Activated naive CD4-positive, alpha-beta T cell treated with anti-CD3 and anti-CD28 coated beads, Interleukin-2, amount 10 ng/mL, durations not matched to agents 7 days and 5 days (primary cell): ENCODE measurements around the gene GNAZ.

Source experiments
- CTCF ChIA-PET: fragments of 350-600 bp; sonication (Branson Sonifier 250); formaldehyde crosslinking; loops from one replicate; lab custom pipeline; 2021; ENCODE audit warnings: antibody characterized with exemption; lab: Charles Lee
- DNase-seq: peaks from one replicate; pipeline ENCODE4 v3.0.0-alpha.2; 2020
- H3K27ac Mint-ChIP-seq: one replicate; pipeline ENCODE4 v1.8.0; 2021; ENCODE audit warnings: mild to moderate bottlenecking, moderate library complexity, mixed read lengths
- H3K27me3 Mint-ChIP-seq: one replicate; pipeline ENCODE4 v1.8.0; 2021; ENCODE audit warnings: mild to moderate bottlenecking, mixed read lengths
- H3K36me3 Mint-ChIP-seq: one replicate; pipeline ENCODE4 v1.8.0; 2021; ENCODE audit warnings: mixed read lengths
- H3K4me1 Mint-ChIP-seq: one replicate; pipeline ENCODE4 v1.8.0; 2021; ENCODE audit warnings: mixed read lengths
- H3K4me3 Mint-ChIP-seq: one replicate; pipeline ENCODE4 v1.8.0; 2021; ENCODE audit warnings: mild to moderate bottlenecking, moderate library complexity, mixed read lengths
- H3K9me3 Mint-ChIP-seq: one replicate; pipeline ENCODE4 v1.8.0; 2021; ENCODE audit warnings: mixed read lengths

Gene GNAZ

GRCh38 chr22:23073526-23074229 is 3.4 kb downstream of the GNAZ start:
- H3K4me3 Mint-ChIP-seq, result no peak overlapping the region
- CTCF ChIA-PET, result no interaction called here
- H3K4me1 Mint-ChIP-seq, result peaks cover 7% of the 10 kb centered on the region
- H3K9me3 Mint-ChIP-seq, result no peaks in the 10 kb centered on the region
- H3K36me3 Mint-ChIP-seq, result no peaks in the 10 kb centered on the region
- DNase-seq, result no peak
- H3K27me3 Mint-ChIP-seq, result peaks cover 62% of the 10 kb centered on the region
- H3K27ac Mint-ChIP-seq, result no peak overlapping the region

GRCh38 chr22:23074451-23074850 is 4.1 kb downstream of the GNAZ start:
- Mint-ChIP-seq H3K36me3 (no peaks in the 10 kb centered on the region), H3K4me3 (no peak overlapping the region), H3K9me3 (no peaks in the 10 kb centered on the region), H3K27ac (no peak overlapping the region), H3K27me3 (peaks cover 58% of the 10 kb centered on the region), H3K4me1 (peaks cover 7% of the 10 kb centered on the region)
- CTCF ChIA-PET, result no interaction called here
- DNase-seq, result no peak

- peak overlapping the region; percentile 58 for H3K27ac Mint-ChIP-seq
- no peak for DNase-seq
- H3K9me3 Mint-ChIP-seq, result no peaks in the 10 kb centered on the region
- H3K4me3 Mint-ChIP-seq, result no peak overlapping the region
- no peaks in the 10 kb centered on the region for H3K36me3 Mint-ChIP-seq
- peaks cover 4% of the 10 kb centered on the region for H3K4me1 Mint-ChIP-seq
- H3K27me3 Mint-ChIP-seq, result peaks cover 55% of the 10 kb centered on the region
- CTCF ChIA-PET, result no interaction called here
Measured at GRCh38 chr22:23075050-23075449, 4.7 kb downstream of the GNAZ start.

GRCh38 chr22:23075525-23076216 is 5.4 kb downstream of the GNAZ start:
- Mint-ChIP-seq H3K4me1 (peaks cover 4% of the 10 kb centered on the region), H3K27ac (no peak overlapping the region), H3K9me3 (no peaks in the 10 kb centered on the region), H3K4me3 (no peak overlapping the region), H3K27me3 (peaks cover 54% of the 10 kb centered on the region), H3K36me3 (no peaks in the 10 kb centered on the region)
- CTCF ChIA-PET, result no interaction called here
- no peak for DNase-seq

GRCh38 chr22:23076896-23077572 is 6.7 kb downstream of the GNAZ start:
- H3K4me1 Mint-ChIP-seq, result peaks cover 4% of the 10 kb centered on the region
- no peak for DNase-seq
- no peaks in the 10 kb centered on the region for H3K36me3 Mint-ChIP-seq
- CTCF ChIA-PET, result no interaction called here
- H3K27me3 Mint-ChIP-seq, result peaks cover 42% of the 10 kb centered on the region
- H3K9me3 Mint-ChIP-seq, result no peaks in the 10 kb centered on the region
- no peak overlapping the region for H3K27ac Mint-ChIP-seq
- no peak overlapping the region for H3K4me3 Mint-ChIP-seq

- Mint-ChIP-seq H3K4me3 (no peak overlapping the region), H3K27me3 (peaks cover 40% of the 10 kb centered on the region), H3K36me3 (no peaks in the 10 kb centered on the region), H3K27ac (no peak overlapping the region), H3K9me3 (no peaks in the 10 kb centered on the region), H3K4me1 (peaks cover 4% of the 10 kb centered on the region)
- CTCF ChIA-PET, result no interaction called here
- no peak for DNase-seq
Measured at GRCh38 chr22:23077627-23078461, 7.5 kb downstream of the GNAZ start.

GRCh38 chr22:23078462-23078787 is 8.1 kb downstream of the GNAZ start:
- peaks cover 4% of the 10 kb centered on the region for H3K4me1 Mint-ChIP-seq
- no peak overlapping the region for H3K27ac Mint-ChIP-seq
- H3K4me3 Mint-ChIP-seq, result no peak overlapping the region
- CTCF ChIA-PET, result no interaction called here
- peaks cover 40% of the 10 kb centered on the region for H3K27me3 Mint-ChIP-seq
- no peak for DNase-seq
- H3K36me3 Mint-ChIP-seq, result no peaks in the 10 kb centered on the region
- no peaks in the 10 kb centered on the region for H3K9me3 Mint-ChIP-seq

GRCh38 chr22:23079240-23079768 is 9.0 kb downstream of the GNAZ start:
- Mint-ChIP-seq H3K36me3 (no peaks in the 10 kb centered on the region), H3K4me1 (peaks cover 4% of the 10 kb centered on the region), H3K9me3 (no peaks in the 10 kb centered on the region), H3K4me3 (no peak overlapping the region), H3K27ac (no peak overlapping the region), H3K27me3 (peaks cover 35% of the 10 kb centered on the region)
- no peak for DNase-seq
- CTCF ChIA-PET, result no interaction called here

- Mint-ChIP-seq H3K27ac (no peak overlapping the region), H3K36me3 (no peaks in the 10 kb centered on the region), H3K9me3 (no peaks in the 10 kb centered on the region), H3K4me3 (no peak overlapping the region), H3K27me3 (peaks cover 31% of the 10 kb centered on the region), H3K4me1 (peaks cover 4% of the 10 kb centered on the region)
- no peak for DNase-seq
- CTCF ChIA-PET, result no interaction called here
Measured at GRCh38 chr22:23079814-23080521, 9.6 kb downstream of the GNAZ start.

- Mint-ChIP-seq H3K4me1 (peaks cover 4% of the 10 kb centered on the region), H3K4me3 (no peak overlapping the region), H3K9me3 (no peaks in the 10 kb centered on the region), H3K27ac (no peak overlapping the region), H3K36me3 (no peaks in the 10 kb centered on the region), H3K27me3 (peaks cover 39% of the 10 kb centered on the region)
- DNase-seq, result no peak
- CTCF ChIA-PET, result no interaction called here
Measured at GRCh38 chr22:23080613-23081290, 10.4 kb downstream of the GNAZ start.

- Mint-ChIP-seq H3K4me1 (peaks cover 8% of the 10 kb centered on the region), H3K9me3 (no peaks in the 10 kb centered on the region), H3K36me3 (no peaks in the 10 kb centered on the region), H3K4me3 (no peak overlapping the region), H3K27me3 (peaks cover 43% of the 10 kb centered on the region), H3K27ac (no peak overlapping the region)
- CTCF ChIA-PET, result interaction anchor here (1.1 kb wide), 1 partner anchor 123 kb away, joined by 3 read pairs; no protein-coding TSS in a partner anchor
- no peak for DNase-seq
Measured at GRCh38 chr22:23082534-23083314, 12.4 kb downstream of the GNAZ start.

- H3K4me3 Mint-ChIP-seq, result no peak overlapping the region
- H3K36me3 Mint-ChIP-seq, result no peaks in the 10 kb centered on the region
- no peaks in the 10 kb centered on the region for H3K9me3 Mint-ChIP-seq
- peaks cover 16% of the 10 kb centered on the region for H3K4me1 Mint-ChIP-seq
- no peak for DNase-seq
- no peak overlapping the region for H3K27ac Mint-ChIP-seq
- CTCF ChIA-PET, result interaction anchor here (1.1 kb wide), 1 partner anchor 124 kb away, joined by 3 read pairs; no protein-coding TSS in a partner anchor
- H3K27me3 Mint-ChIP-seq, result peaks cover 43% of the 10 kb centered on the region
Measured at GRCh38 chr22:23083315-23084021, 13.1 kb downstream of the GNAZ start.
